Measurements from ENCODE around the gene ABLIM3.

DNA sequence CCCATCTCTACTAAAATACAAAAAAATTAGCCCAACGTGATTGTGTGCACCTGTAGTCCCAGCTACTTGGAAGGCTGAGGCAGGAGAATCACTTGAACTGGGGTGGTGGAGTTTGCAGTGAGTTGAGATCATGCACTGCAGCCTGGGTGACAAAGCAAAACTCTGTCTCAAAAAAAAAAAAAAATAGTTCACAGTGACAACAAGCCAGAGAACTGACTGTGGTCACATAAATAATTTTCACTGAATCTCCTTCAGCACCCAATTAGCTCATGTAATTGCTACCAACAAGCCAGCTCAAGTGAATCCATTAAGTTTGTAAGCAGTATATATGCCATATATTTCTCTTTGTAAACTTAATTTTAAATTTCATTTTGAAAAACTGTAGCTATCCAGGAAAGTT, 115.8 kb downstream of the ABLIM3 start:
- TF ChIP-seq GATA3 (IDR thresholded peaks at IDR 0.05; ENCODE audit: low read depth, low read length) (no peak), GATA2 (IDR thresholded peaks at IDR 0.05; ENCODE audit: low read depth, low read length) (no peak)

Measured in SH-SY5Y (cell line).